Left cardiac atrium (tissue), 4 donors: ENCODE measurements around the gene WFS1. TPM values are rescaled to one million over a fixed set of nuclear protein-coding genes. Genes with fewer than 3 reads are reported as not detected.
A peak's percentile ranks its signal among the peaks of the same experiment; 100 is the strongest.

Experiments used
- ATAC-seq, 2 donors: fragments of 200-7000 bp; cut with Tn5 transposase; one replicate each; pipeline ENCODE4 v1.9.1; 2020; ENCODE audit warnings: mild to moderate bottlenecking in 2 of 2, moderate library complexity in 2 of 2
- DNase-seq: peaks from one replicate; pipeline ENCODE4 v3.0.0-alpha.2; 2020
- intact Hi-C, 2 donors: fragments of 100-400 bp; cut with DNase I; formaldehyde crosslinking; loops; one replicate each; pipeline versions ENCODE4 v1.14.1 to v1.15.1; 2022 to 2023
- total RNA-seq, 2 donors: library from RNA; stranded (reverse); fragmentation: NEBNext Ultra II Directional; extraction: Animal tissue kit (Norgen Biotek cat#: 25700); gene quantifications; one replicate each; pipeline ENCODE4 v1.2.1, GENCODE V29; 2021
- donor health status: DM: no; HTN: yes; CAD: no.
- donor health status: DM: no; HTN: yes; CAD: no; lungs with severe emphysema.
- donor health status: DM: yes; HTN: yes; CAD: no.
- donor health status: Dilated cardiomyopathy.

WFS1 gene
- total RNA-seq, 2 donors from 2014 or later, result 66.0 to 68.0 TPM

GRCh38 chr4:6307230-6307629, 37.6 kb downstream of the WFS1 start:
- ATAC-seq (no peak), DNase-seq (no peak)
- intact Hi-C loops, result loop anchor here in 1 of 2 donors (5.0 kb wide), 1 partner anchor 40 kb away; the partner anchor contains the start of gene WFS1

DNA sequence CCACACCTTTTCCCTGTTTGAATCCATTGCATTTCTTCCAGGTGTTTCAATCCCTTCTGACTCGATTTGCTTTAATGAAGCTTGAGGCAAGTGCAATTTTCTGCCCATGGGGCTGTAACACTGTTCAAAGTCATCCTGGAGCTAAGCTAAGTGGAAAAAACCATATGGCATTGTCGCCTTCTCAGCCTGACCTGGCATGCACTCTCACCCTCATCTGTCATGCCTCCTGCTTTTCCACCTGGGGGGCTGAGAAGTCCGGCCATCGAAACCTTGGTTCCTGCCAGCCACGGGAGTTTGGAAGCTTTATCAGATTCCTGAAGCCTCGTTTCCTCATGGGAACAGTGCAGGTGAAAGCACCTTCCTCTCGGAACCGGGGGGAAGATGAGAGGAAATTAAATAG, 38.2 kb downstream of the WFS1 start:
- no peak for ATAC-seq
- intact Hi-C loops, result loop anchor here in 1 of 2 donors (5.0 kb wide), 1 partner anchor 41 kb away; the partner anchor contains the start of gene WFS1

GRCh38 chr4:6308899-6309643, 39.4 kb downstream of the WFS1 start:
- ATAC-seq (peak; percentile 79 to 90), DNase-seq (peak; percentile 55)
- intact Hi-C loops, result loop anchor here in 1 of 2 donors (5.0 kb wide), 1 partner anchor 42 kb away; the partner anchor contains the start of gene WFS1

More for the DNA sequence above, 38.2 kb downstream of the WFS1 start:
- DNase-seq, result no peak

GRCh38 chr4:6309777-6310176, 40.1 kb downstream of the WFS1 start:
- ATAC-seq (no peak), DNase-seq (no peak)
- intact Hi-C loops, result loop anchor here in 1 of 2 donors (5.0 kb wide), 1 partner anchor 42 kb away; the partner anchor contains the start of gene WFS1

DNA sequence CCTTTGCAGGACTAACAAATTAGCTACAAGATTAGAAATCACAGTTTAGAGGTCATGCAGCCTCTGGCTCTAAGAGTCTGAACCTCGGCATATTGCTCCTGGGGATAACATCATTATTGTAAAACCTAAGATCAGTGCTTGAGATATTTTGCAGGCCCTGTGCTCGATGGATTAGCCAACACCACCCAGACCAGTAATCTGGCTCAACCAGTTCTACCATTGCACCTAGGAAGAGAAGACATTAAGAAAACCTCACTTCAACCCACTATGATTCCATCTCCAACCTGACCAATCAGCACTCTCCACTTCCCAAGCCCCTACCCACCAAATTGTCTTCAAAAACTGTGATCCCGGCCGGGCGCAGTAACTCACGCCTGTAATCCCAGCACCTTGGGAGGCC, 43.6 kb downstream of the WFS1 start:
- DNase-seq (no peak), ATAC-seq (no peak)
- intact Hi-C loops, result no loop called here

DNA sequence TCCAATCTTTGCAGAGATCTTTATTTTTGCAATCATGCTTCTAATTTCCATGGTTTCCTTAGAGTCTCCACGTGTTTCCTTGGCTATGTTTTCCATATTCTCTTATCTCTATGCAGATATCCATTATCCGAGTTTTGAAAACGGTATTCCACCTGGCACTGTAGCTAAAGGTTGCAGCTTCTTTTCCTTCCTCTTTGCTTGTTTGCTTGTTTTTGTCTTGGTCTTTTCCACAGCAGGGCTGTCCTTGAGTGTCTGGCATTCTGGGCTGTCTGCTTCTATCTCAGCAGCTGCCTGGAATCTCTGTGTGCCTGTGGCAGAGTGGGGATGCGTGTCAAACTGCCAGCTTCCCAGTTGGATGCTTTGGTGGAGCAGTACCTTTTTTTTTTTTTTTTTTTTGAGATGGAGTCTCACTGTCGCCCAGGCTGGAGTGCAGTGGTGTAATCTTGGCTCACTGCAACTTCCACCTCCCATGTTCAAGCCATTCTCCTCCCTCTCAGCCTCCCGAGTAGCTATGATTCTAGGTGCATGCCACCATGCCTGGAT, 46.9 kb downstream of the WFS1 start:
- ATAC-seq, result no peak
- no peak for DNase-seq
- intact Hi-C loops, result no loop called here

DNA sequence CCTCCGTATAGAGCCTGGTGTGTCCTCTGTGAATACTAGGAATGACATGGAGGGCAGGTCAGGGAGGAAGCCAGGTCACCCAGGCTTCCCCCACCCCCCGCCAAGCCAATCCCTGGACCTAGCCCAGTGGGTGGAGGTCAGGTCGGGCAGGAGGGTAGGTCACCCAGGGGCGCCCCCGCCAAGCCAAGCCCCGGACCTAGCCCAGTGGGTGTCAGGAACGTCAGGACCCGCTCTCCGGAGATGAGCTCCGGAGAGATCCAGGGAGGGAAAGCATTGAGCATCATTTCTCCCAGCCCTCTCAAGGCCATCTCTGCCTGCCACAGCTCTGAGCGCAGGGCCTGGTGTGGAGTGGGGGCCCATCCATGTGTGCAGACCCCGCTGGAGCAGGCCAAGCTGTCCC, 48.6 kb downstream of the WFS1 start:
- ATAC-seq (no peak), DNase-seq (no peak)
- intact Hi-C loops, result no loop called here

GRCh38 chr4:6319530-6320150, 50.0 kb downstream of the WFS1 start:
- DNase-seq (no peak), ATAC-seq (no peak)
- intact Hi-C loops, result no loop called here

- ATAC-seq (no peak), DNase-seq (no peak)
- intact Hi-C loops, result no loop called here
These were observed 51.0 kb downstream of the WFS1 start for GRCh38 chr4:6320663-6321062.

- intact Hi-C loops, result no loop called here
- ATAC-seq (no peak), DNase-seq (no peak)
These were observed 51.7 kb downstream of the WFS1 start for GRCh38 chr4:6321361-6321760.

DNA sequence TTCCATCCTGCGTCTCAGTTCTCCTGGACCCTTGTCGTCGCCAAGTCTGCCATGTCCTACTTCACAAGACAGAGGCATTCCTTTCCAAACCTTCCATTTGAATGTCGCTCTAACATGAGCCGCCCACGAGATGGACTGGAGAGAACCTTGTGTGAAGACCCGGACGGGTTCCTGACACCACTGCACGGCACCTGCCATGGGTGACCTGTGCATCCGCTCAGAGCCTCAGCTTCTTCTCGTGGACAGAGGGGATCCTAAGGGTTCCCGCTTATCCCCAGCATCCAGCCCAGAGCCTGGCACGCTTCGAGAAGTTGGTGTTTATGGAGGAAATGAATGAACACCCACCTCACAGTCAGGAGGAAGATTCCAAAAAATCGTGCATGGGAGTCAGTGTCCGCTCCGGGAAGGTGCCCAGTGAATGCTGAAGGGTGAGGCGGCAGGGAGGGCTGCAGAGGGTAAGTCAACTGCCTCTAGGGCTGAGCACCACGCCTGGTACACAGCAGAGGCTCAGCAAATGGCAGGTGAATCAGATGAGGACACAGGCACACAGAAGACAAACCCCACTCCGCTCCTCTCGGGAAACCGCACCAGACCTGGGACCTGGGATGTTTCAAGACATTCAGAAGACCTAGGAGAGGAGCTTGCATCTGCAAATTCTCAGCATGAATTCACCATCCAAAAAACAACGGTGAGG, 52.6 kb downstream of the WFS1 start:
- ATAC-seq, result no peak
- intact Hi-C loops, result no loop called here
- no peak for DNase-seq

DNA sequence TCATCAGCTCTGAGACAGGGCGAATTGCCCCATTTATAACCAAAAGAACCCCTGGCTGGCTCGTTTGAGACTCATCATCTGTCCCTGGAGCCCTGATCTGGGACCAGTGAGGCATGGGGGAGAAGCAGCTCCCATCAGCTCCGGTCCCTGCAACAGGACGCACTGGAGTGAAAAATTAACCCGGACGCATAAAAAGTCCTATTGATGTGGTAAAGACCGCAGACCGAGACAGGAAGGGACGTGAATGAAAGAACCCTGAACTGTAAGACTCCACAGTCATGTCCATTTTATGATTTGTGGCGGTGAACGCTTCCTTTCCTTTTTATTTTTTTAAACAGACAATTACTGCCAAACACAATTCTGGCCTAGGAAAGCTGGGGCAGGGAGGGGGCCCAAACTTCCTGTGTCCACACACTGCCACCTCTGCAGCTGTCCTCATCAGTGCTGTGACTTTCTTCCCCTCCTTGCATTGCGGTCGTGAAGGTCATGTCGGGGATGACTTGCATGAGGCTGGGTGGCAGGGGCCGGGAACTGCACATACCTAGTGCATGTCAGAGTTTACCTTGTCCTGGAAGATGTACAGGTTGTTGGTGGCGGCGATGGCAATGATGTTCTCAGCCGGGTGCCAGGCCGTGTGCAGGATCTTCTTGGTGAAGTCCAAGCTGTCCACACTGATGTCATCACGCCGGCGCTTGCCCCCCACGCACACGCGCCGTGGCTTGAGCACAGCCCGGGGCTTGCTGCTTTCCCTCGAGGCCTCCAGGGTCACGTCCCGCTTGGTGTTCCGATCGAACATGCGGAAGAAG, 53.3 kb downstream of the WFS1 start:
- intact Hi-C loops, result no loop called here
- no peak for ATAC-seq
- no peak for DNase-seq

DNA sequence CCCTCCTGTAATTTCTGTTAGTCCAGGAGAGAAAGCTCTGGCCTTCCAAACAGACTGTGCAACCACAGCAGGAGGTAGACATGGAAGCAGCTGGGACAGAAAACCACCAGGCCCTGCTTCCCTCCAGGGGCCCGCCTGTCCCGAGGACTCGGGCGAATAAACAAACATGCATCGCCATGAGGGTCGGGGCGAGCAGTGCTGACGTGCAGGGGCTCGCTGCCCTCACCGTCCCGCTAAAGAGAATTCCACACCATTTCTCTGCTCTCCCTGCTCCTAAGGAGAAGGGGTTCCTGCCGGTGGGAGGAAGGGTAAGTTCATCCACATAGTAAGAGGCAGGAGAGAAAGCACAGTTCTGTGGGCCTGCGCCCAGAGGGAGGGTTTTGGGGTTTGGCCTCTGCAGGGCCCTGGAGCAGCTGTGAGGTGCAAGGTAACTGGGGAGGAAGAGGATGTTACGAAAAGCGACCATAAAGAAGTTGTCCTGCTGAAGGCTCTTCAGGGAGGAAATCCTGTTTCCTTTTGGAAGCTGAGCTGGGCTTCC, 54.9 kb downstream of the WFS1 start:
- ATAC-seq, result no peak
- DNase-seq, result no peak

GRCh38 chr4:6324999-6325787, 55.5 kb downstream of the WFS1 start:
- peak; percentile 17 to 40 for ATAC-seq
- peak; percentile 52 for DNase-seq
- intact Hi-C loops, result loop anchor here in 1 of 2 donors (5.0 kb wide), 1 partner anchor 63 kb away; no protein-coding TSS in a partner anchor

More for the DNA sequence above, 54.9 kb downstream of the WFS1 start:
- intact Hi-C loops, result no loop called here

DNA sequence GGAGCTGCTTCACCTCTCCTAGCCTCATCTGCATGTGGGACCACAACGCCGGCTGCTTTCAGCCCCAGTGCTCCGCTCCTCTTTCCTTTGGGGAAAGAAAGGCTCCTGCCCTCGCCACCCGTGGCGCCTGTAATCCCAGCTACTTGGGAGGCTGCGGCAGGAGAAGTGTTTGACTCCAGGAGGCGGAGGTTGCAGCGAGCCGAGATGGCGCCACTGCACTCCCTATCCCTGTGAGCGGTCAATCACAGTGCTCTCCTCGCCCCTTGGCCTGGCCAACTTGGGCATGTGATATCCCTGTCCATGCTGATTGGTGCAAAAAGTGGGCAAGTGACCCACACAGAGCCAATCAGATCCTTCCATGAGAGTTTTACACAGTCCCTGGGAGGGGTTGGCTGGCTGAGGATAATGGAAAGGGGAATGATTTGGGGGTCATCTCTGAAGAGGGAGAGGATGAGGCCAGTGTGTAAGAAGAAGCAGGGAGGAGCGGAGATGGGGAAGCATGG, 56.2 kb downstream of the WFS1 start:
- no peak for ATAC-seq
- intact Hi-C loops, result loop anchor here (1.0 to 5.0 kb wide), 2 partner anchors 62 to 64 kb away; no protein-coding TSS in a partner anchor
- DNase-seq, result no peak

- intact Hi-C loops, result loop anchor here (1.0 to 5.0 kb wide), 3 partner anchors 62 to 76 kb away; no protein-coding TSS in a partner anchor
- no peak for DNase-seq
These were observed 56.8 kb downstream of the WFS1 start for GRCh38 chr4:6326312-6327060.

More at GRCh38 chr4:6326312-6327060, 56.8 kb downstream of the WFS1 start:
- ATAC-seq, result no peak
